ENCODE data around the gene KDM2A. TPM values are rescaled to one million over a fixed set of nuclear protein-coding genes. Genes with fewer than 3 reads are reported as not detected.

Gene KDM2A
- total and polyA plus RNA-seq, 2 donors (not counting 1 experiment from before 2014, with no cell fraction given), result 132 to 229 TPM

DNA sequence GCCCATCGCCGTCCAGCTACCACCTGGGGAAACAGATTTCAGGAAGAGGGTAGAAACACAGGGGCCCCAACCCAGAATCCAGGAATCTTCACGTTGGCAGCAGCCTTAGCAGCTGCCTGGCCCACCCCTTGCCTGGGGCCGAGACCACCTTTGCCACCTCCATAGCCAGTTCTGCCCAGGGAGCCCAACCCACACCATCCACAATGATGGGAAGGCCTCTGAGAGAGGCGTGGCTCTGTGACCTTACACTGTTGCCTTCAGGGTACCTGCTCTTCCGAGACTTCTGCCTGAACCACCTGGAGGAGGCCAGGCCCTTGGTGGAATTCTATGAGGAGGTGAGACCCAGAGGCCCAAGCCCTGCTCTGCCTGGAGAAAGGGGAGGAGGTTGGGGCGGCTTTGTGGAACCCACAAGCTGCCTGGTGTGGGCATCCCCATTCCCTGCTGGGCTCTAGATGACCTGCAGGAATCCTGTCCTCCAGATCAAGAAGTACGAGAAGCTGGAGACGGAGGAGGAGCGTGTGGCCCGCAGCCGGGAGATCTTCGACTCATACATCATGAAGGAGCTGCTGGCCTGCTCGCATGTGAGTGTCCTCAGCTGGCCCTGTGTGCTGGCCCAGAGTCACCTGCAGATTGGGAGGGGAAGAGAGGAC is 160.0 kb downstream of the KDM2A start:
- Mint-ChIP-seq H3K4me3 (peak overlapping the region; percentile 54), H3K9me3 (ENCODE audit: insufficient read depth) (no peaks in the 10 kb centered on the region), H3K4me1 (peaks cover 63% of the 10 kb centered on the region), H3K27ac (peak overlapping the region; percentile 95), H3K27me3 (no peaks in the 10 kb centered on the region)
- Histone ChIP-seq H3K36me3 (replicated peaks in 1 of 2; ENCODE audit: control extremely low read depth in 1 of 2, control insufficient read depth in 1 of 2, extremely low read depth in 1 of 2, insufficient read depth in 2 of 2, low read length in 1 of 2) (peaks cover 0 to 87% of the 10 kb centered on the region in 2 experiments), H3K79me2 (ENCODE audit: control insufficient read depth, insufficient read depth, low read length) (peaks cover 100% of the 10 kb centered on the region), H3K4me2 (replicated peaks; ENCODE audit: low read depth, low read length, poor library complexity, severe bottlenecking) (peak overlapping the region; percentile 92), H3K4me3 (ENCODE audit: control extremely low read depth in 1 of 5, extremely low read depth in 1 of 5, insufficient read depth in 1 of 5, low read depth in 2 of 5, low read length in 4 of 5) (no peak overlapping the region), H2AFZ (ENCODE audit: insufficient read depth, low read depth, low read length, poor library complexity, severe bottlenecking) (no peak overlapping the region), H4K20me1 (ENCODE audit: control insufficient read depth, insufficient read depth, low read length, poor library complexity, severe bottlenecking) (peaks cover 74% of the 10 kb centered on the region), H3K27ac (ENCODE audit: low read length in 2 of 2) (peak overlapping the region; percentile 82), H3K27me3 (replicated peaks in 1 of 4; ENCODE audit: control extremely low read depth in 1 of 4, control insufficient read depth in 3 of 4, insufficient read depth in 4 of 4, low read length in 3 of 4) (no peaks in the 10 kb centered on the region), H3K4me1 (ENCODE audit: control insufficient read depth in 2 of 2, insufficient read depth in 2 of 2, low read length in 2 of 2) (peaks cover 66 to 69% of the 10 kb centered on the region in 2 donors), H3K9ac (ENCODE audit: low read length) (no peak overlapping the region), H3K9me3 (ENCODE audit: control extremely low read depth in 1 of 3, control insufficient read depth in 2 of 3, insufficient read depth in 1 of 3, low read length in 2 of 3) (no peaks in the 10 kb centered on the region)
- intact Hi-C loops (cut with micrococcal nuclease), result no loop called here
- CTCF ChIA-PET, result interaction anchor here (1.1 to 5.5 kb wide), 2 partner anchors 11 to 38 kb away, joined by 5 to 46 read pairs; partner anchors contain the start of gene GRK2
- no peak for DNase-seq
- TF ChIP-seq EZH2 (IDR thresholded peaks at IDR 0.05; ENCODE audit: borderline replicate concordance, insufficient read depth, low read depth, low read length, poor library complexity, severe bottlenecking) (no peak), CTCF (IDR thresholded peaks at IDR 0.05) (no peak)
- POLR2A ChIA-PET, result interaction anchor here (3.3 to 6.8 kb wide), 3 partner anchors 9 to 11 kb away, joined by 43 to 70 read pairs (median 51); partner anchors contain the start of genes ANKRD13D and GRK2
- WGBS (ENCODE audit: insufficient coverage), result 76% methylated on average over 14 of the region's 14 CpGs
- no peak for ATAC-seq (ENCODE audit: low read depth)

All from B cell (primary cell).